Mesendoderm (in vitro differentiated cells): ENCODE results near the gene ENOPH1. TPM values are rescaled to one million over a fixed set of nuclear protein-coding genes. Genes with fewer than 3 reads are reported as not detected.

Source experiments
- DNase-seq: peaks from one replicate; pipeline ENCODE4 v3.0.0; 2013
- H2AK5ac ChIP-seq: 2 replicates; pipeline ENCODE4 v1.6.1; 2013; ENCODE audit warnings: low read length, inconsistent platforms
- H2BK120ac ChIP-seq: 2 replicates; pipeline ENCODE4 v1.6.1; 2013; ENCODE audit warnings: low read depth, mild to moderate bottlenecking, low read length, moderate library complexity, mixed read lengths
- H2BK15ac ChIP-seq: replicated peaks from 2 replicates; pipeline ENCODE4 v1.6.1; 2013; ENCODE audit warnings: low read depth, mild to moderate bottlenecking, moderate library complexity
- H2BK5ac ChIP-seq: 2 replicates; pipeline ENCODE4 v1.6.1; 2013; ENCODE audit warnings: low read length, inconsistent platforms
- H3K18ac ChIP-seq: 2 replicates; pipeline ENCODE4 v1.6.1; 2013; ENCODE audit warnings: mild to moderate bottlenecking, low read length, mixed read lengths
- H3K23ac ChIP-seq: one replicate; pipeline ENCODE4 v1.6.1; 2013; ENCODE audit warnings: low read length
- H3K27ac ChIP-seq: 2 replicates; pipeline ENCODE4 v1.5.1; 2013; ENCODE audit warnings: low read depth, mild to moderate bottlenecking, inconsistent platforms, low read length, moderate library complexity
- H3K27me3 ChIP-seq: 2 replicates; pipeline ENCODE4 v1.6.1; 2013; ENCODE audit warnings: low read length, control low read depth, mild to moderate bottlenecking, inconsistent platforms; ENCODE audit not compliant: insufficient read depth, poor library complexity
- H3K36me3 ChIP-seq: 2 replicates; pipeline ENCODE4 v1.6.1; 2013; ENCODE audit warnings: low read length, inconsistent platforms; ENCODE audit not compliant: control insufficient read depth, insufficient read depth
- H3K4ac ChIP-seq: one replicate; pipeline ENCODE4 v1.6.1; 2013; ENCODE audit warnings: low read depth, mild to moderate bottlenecking, low read length, moderate library complexity
- H3K4me1 ChIP-seq: 2 replicates; pipeline ENCODE4 v1.6.1; 2013; ENCODE audit warnings: low read depth, low read length, inconsistent platforms; ENCODE audit not compliant: control insufficient read depth
- H3K4me2 ChIP-seq: 2 replicates; pipeline ENCODE4 v1.6.1; 2013; ENCODE audit warnings: low read length
- H3K4me3 ChIP-seq: 2 replicates; pipeline ENCODE4 v1.5.1; 2013; ENCODE audit warnings: mild to moderate bottlenecking, low read length
- H3K56ac ChIP-seq: one replicate; pipeline ENCODE4 v1.6.1; 2013; ENCODE audit warnings: low read length
- H3K79me1 ChIP-seq: 2 replicates; pipeline ENCODE4 v1.6.1; 2013; ENCODE audit warnings: low read length, inconsistent platforms
- H3K79me2 ChIP-seq: 2 replicates; pipeline ENCODE4 v1.6.1; 2013; ENCODE audit warnings: mild to moderate bottlenecking, low read length; ENCODE audit not compliant: control insufficient read depth, insufficient read depth
- H3K9ac ChIP-seq: 2 replicates; pipeline ENCODE4 v1.6.1; 2013; ENCODE audit warnings: low read length, inconsistent platforms
- H4K5ac ChIP-seq: one replicate; pipeline ENCODE4 v1.6.1; 2013; ENCODE audit warnings: low read length
- H4K8ac ChIP-seq: one replicate; pipeline ENCODE4 v1.6.1; 2013; ENCODE audit warnings: low read depth, mild to moderate bottlenecking, control low read depth, low read length, moderate library complexity
- WGBS: extraction: QIAGEN DNeasy Blood & Tissue Kit; methylation state at CpG from one replicate; pipeline ENCODE4 v1.1.7; 2013; ENCODE audit warnings: low lambda C conversion rate, missing lambda C conversion rate; ENCODE audit not compliant: insufficient coverage; ENCODE audit errors: extremely low coverage; 5-methylcytosine and 5-hydroxymethylcytosine counted together
- small RNA-seq: library from polyadenylated mRNA; stranded (forward); fragments of <200 nt; extraction: miRNeasy Mini kit (QIAGEN cat#:217004); gene quantifications from one replicate; pipeline ENCODE3, GENCODE V24; 2013; ENCODE audit not compliant: insufficient read depth

Gene ENOPH1

DNA sequence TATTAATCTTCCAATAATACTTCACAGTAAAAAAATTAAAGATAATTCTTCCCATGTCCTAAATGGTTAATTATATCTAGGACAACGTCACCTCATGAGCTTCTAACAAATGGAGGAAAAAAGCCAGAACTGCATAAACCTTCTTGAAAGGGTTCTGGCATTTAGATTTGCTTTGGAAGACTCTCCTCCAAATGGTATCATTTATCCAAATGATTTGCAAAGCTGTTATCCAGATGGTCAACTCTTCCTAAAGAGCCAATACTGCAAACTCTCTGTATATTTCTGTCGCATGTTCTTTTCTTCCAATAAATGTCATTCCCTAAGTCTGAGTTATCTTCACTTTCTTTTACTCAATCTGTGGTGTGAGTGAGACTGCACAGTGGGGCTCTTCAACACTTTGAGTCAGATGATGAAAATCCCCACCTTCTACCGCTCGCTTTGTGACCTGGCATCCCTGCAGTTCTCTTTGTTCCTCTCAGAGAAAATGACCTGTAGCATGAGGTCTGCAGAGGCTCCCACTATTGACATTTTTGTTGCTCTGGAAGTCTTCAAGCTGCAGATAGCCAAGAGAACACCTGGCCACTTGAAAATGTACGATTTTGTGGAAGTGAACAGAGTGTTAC is 78.5 kb downstream of the ENOPH1 start:
- no peak overlapping the region for H2BK120ac ChIP-seq
- no peak overlapping the region for H4K8ac ChIP-seq
- no peak overlapping the region for H2BK5ac ChIP-seq
- no peak overlapping the region for H3K56ac ChIP-seq
- H3K27ac ChIP-seq, result no peak overlapping the region
- no peak overlapping the region for H3K23ac ChIP-seq
- no CpG with 5 or more reads among the region's 5 CpGs for WGBS
- no peak overlapping the region for H4K5ac ChIP-seq
- H3K4me1 ChIP-seq, result no peaks in the 10 kb centered on the region
- DNase-seq, result peak; percentile 44
- no peak overlapping the region for H3K18ac ChIP-seq
- no peak overlapping the region for H3K4me2 ChIP-seq
- H3K79me1 ChIP-seq, result no peaks in the 10 kb centered on the region
- no peak overlapping the region for H3K4ac ChIP-seq
- H3K4me3 ChIP-seq, result no peak overlapping the region
- H3K36me3 ChIP-seq, result no peaks in the 10 kb centered on the region
- no peak overlapping the region for H3K9ac ChIP-seq
- H3K27me3 ChIP-seq, result no peaks in the 10 kb centered on the region
- H2BK15ac ChIP-seq, result no peak overlapping the region
- H2AK5ac ChIP-seq, result no peak overlapping the region
- H3K79me2 ChIP-seq, result no peaks in the 10 kb centered on the region

DNA sequence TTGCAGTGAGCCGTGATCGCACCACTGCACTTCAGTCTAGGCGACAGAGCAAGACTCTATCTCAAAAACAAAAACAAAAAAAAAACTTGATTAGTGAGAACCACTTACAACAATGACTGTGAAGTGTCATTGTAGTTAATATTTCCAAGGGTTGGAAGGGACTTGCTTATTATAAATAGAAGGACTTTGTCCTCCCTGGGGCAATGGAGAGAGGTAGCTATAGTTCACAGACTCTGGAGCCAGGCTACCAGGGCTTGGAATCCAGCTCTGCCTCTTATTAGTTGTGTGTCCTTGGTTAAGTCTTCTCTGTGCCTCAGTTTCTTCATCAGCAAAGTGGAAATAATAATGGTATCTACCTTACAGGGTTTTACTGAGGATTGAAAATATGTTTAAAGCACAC is 79.8 kb downstream of the ENOPH1 start:
- no peaks in the 10 kb centered on the region for H3K27me3 ChIP-seq
- H3K79me1 ChIP-seq, result no peaks in the 10 kb centered on the region
- H2BK15ac ChIP-seq, result no peak overlapping the region
- H4K8ac ChIP-seq, result no peak overlapping the region
- no peak overlapping the region for H3K23ac ChIP-seq
- WGBS, result no CpG with 5 or more reads among the region's 3 CpGs
- no peaks in the 10 kb centered on the region for H3K4me1 ChIP-seq
- no peak overlapping the region for H3K4me2 ChIP-seq
- H2AK5ac ChIP-seq, result no peak overlapping the region
- no peak overlapping the region for H3K18ac ChIP-seq
- no peak overlapping the region for H3K4ac ChIP-seq
- H3K36me3 ChIP-seq, result no peaks in the 10 kb centered on the region
- no peaks in the 10 kb centered on the region for H3K79me2 ChIP-seq
- no peak overlapping the region for H3K9ac ChIP-seq
- H3K56ac ChIP-seq, result no peak overlapping the region
- no peak overlapping the region for H3K4me3 ChIP-seq
- H3K27ac ChIP-seq, result no peak overlapping the region
- no peak overlapping the region for H4K5ac ChIP-seq
- H2BK120ac ChIP-seq, result no peak overlapping the region
- no peak overlapping the region for H2BK5ac ChIP-seq
- no peak for DNase-seq

Small RNAs within 50 kb of the gene (small RNA-seq; reads per million reads assigned to genes)
- gene RF00150, result not detected
